ENCODE measurements around the gene TMED9.

The TMED9 gene

DNA sequence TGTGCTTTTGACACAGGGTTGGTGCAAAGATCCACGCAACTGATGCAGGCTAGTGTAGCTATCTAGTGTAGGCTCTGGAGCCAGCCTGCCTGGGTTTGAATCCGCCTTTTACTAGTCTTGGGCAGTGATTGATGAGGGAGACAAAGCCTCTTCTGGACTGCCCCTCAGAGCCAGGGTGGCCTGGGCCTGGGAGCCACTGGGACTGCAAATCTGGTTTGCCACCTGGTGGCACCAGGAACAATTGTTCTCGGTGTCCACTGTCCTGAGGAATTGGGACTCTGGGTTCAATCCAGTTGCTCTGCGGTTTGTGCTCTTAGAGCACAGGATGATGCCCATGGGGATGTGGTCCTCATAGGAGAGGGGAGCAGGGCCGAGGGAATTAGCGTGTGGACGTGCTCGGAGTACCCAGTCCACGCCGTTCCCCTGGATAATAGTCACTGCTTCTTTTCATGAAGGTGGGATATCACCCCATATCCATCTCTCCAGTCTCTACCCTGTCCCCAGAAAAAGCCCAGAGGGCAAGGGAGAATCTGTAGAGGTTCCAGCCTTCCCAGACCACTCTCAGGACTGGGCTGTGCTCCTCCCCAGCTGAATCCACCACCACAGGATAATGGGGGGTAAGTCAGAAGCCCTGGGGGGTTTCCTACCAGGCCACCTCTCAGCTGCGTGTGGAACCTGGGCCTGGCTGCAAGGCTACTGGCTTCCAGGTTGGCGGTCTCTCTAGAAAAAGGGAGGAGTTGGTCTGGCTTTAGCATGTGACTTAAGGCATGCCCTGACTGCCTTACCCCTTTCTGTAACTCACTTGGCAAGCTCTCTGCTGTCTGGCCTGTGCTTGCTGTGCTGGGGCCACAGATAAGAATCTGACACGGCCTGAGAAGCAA, 9.8 kb downstream of the TMED9 start:
- DNase-seq (ENCODE audit: low spot score), result no peak
- TF ChIP-seq, protein P1, sequence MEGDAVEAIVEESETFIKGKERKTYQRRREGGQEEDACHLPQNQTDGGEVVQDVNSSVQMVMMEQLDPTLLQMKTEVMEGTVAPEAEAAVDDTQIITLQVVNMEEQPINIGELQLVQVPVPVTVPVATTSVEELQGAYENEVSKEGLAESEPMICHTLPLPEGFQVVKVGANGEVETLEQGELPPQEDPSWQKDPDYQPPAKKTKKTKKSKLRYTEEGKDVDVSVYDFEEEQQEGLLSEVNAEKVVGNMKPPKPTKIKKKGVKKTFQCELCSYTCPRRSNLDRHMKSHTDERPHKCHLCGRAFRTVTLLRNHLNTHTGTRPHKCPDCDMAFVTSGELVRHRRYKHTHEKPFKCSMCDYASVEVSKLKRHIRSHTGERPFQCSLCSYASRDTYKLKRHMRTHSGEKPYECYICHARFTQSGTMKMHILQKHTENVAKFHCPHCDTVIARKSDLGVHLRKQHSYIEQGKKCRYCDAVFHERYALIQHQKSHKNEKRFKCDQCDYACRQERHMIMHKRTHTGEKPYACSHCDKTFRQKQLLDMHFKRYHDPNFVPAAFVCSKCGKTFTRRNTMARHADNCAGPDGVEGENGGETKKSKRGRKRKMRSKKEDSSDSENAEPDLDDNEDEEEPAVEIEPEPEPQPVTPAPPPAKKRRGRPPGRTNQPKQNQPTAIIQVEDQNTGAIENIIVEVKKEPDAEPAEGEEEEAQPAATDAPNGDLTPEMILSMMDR (IDR thresholded peaks at IDR 0.05; ENCODE audit: extremely low read depth, missing control alignments), result no peak

DNA sequence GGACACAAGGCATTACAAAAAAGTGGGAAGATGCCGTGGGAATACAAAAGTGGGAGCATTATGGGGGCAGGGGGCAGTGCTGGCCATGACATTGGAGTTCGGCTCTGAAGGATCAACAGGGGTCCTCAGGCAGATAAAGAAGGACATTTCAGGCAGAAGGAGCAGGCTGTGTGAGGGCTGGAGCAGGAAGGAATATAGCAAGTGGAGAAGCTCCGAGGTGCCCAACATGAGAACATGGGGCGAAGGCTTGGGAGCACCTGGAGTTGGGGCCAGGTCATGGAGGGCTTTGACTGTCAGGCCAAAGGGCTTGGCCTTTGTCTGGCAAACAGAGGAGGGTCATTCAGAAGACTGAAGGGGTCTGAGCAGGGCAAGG, 10.4 kb downstream of the TMED9 start:
- no peak for DNase-seq (ENCODE audit: low spot score)
- TF ChIP-seq, protein P1 (IDR thresholded peaks at IDR 0.05; ENCODE audit: extremely low read depth, missing control alignments), result no peak

DNA sequence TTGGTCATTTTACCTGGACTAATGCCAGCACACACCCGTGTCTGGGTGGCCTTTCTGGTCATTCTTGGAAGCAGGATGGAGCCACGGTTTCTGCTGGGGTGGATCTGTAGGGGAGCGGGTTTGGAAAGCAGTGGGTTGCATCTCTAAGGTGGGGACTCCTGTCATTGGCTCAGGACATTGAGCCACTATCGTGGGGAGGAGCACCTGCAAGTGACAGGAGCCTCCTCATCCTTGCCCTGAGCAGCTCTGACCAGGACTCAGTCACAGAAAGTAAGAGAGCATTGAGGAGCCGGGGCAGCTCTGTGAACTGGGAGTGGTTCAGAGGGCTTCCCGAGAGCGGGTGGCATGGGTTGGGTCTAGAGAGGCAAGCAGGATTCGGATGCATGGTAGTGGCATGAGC, 11.6 kb downstream of the TMED9 start:
- DNase-seq (ENCODE audit: low spot score), result no peak
- TF ChIP-seq, protein P1 (IDR thresholded peaks at IDR 0.05; ENCODE audit: extremely low read depth, missing control alignments), result no peak

DNA sequence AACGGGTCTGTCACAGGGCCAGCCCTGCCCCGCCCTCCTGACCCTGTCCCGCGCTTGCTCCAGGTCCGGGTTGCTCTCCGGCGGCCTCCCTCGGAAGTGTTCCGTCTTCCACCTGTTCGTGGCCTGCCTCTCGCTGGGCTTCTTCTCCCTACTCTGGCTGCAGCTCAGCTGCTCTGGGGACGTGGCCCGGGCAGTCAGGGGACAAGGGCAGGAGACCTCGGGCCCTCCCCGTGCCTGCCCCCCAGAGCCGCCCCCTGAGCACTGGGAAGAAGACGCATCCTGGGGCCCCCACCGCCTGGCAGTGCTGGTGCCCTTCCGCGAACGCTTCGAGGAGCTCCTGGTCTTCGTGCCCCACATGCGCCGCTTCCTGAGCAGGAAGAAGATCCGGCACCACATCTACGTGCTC, 12.1 kb downstream of the TMED9 start:
- TF ChIP-seq, protein P1 (IDR thresholded peaks at IDR 0.05; ENCODE audit: extremely low read depth, missing control alignments), result no peak
- no peak for DNase-seq (ENCODE audit: low spot score)

DNA sequence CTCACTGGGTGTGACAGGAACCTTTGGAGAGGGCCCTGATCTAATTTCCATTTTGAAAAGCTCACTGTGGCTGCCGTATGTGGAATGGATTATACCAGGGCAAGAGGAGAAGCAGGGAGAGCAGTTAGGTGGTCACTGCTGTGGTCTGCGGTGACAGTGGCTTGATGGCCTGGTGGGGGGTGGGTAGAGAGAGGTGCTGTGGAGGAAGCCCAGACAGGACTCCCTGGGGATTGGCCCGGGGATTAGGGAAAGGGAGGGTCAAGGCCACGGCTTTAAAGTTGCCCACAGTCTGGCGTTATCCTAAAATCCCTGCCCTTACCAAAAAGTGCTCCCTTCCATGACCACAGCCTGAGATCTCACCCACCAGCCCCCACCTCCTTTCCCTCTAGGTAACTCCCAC, 12.7 kb downstream of the TMED9 start:
- TF ChIP-seq, protein P1 (IDR thresholded peaks at IDR 0.05; ENCODE audit: extremely low read depth, missing control alignments), result no peak
- DNase-seq (ENCODE audit: low spot score), result no peak

DNA sequence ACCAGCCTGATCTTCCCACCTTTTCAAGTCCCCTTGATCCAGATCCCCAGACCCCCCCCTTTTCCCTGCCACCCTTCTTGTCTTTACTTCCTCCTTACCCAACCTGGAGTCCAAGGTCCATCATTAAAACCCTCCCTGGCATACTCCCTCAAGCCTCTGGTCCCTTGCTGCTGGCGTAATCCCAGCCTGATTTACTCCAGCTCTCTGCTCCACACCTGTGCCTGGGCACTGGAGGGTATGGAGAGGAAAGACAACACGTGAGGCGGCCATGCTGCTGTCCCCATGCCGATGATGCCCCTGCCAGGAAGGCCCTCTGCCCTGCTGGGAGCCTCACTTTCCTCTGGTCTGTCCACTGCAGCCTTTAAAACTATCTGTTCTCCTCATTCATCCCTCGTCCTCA, 13.1 kb downstream of the TMED9 start:
- no peak for DNase-seq (ENCODE audit: low spot score)

DNA sequence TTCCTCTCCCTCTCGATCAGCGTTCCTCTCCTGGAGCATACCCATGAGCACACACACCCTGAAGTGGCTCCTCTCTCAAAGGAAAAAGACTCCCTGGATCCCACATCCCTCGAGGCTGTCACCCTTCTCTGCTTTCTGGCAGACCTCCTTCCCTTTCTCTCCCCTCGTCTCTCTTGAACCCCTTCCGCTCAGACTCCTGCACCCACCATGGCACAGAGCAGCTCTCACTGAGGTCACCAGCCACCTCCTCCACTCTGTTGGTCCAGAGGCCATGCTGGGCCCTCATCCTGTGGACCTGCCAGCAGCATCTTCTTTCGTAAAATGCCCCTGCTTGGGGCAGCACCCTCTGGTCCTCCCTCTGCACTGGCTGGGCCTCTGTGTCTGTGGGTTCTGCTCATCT, 13.7 kb downstream of the TMED9 start:
- no peak for DNase-seq (ENCODE audit: low spot score)
- TF ChIP-seq, protein P1 (IDR thresholded peaks at IDR 0.05; ENCODE audit: extremely low read depth, missing control alignments), result no peak

More for the DNA sequence above, 13.1 kb downstream of the TMED9 start:
- TF ChIP-seq, protein P1 (IDR thresholded peaks at IDR 0.05; ENCODE audit: extremely low read depth, missing control alignments), result no peak
